HG02938 (cell line): Measurements from ENCODE around the gene CHRNA4.

ENCODE experiments used
- ATAC-seq: cut with Tn5 transposase; IDR thresholded peaks from one replicate; pipeline ENCODE4 v1.9.1; 2021; ENCODE audit warnings: mild to moderate bottlenecking, moderate library complexity; ENCODE audit not compliant: unreplicated experiment

The CHRNA4 gene

DNA sequence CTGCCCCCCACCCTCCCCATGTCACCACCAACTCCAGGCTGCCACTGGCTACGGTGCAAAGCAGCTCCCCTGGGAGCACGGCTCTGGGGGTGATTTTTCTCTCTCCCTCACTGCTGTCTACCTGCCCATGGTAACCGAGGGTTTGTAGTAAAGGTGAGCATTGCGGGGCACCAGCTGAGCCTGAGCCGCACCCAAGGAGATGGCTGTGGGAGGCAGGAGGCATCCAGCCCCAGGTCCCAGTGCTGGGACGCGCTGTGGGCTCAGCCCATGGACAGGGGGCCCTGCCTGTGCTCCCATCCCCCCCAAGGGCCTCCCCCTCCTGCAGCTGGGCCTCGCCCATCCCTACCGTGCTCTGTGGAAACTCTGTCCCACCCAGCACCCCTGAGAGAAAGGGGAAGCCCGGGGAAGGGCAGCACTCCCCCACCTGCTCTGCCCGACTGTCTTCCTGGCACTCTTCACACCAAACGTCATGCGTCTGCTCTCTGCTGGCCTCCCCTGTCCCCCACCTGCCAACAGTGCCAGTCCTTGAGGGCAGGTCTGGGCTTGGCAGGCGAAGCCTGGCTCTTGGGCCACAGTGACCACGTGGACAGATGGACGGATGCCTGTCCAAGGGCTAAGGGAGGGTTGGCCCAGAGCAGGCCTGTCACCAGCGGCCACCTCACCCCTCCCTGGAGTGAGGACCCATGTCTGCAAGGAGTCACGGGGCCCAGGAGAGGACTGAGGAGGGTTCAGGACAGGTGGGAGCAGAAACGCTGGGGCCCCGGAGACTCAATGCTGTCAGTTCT, 3.8 kb upstream of the CHRNA4 start:
- no peak for ATAC-seq

- no peak for ATAC-seq
Measured at GRCh38 chr20:63363981-63364561, 2.9 kb upstream of the CHRNA4 start.

GRCh38 chr20:63363013-63363957, 2.1 kb upstream of the CHRNA4 start:
- no peak for ATAC-seq

DNA sequence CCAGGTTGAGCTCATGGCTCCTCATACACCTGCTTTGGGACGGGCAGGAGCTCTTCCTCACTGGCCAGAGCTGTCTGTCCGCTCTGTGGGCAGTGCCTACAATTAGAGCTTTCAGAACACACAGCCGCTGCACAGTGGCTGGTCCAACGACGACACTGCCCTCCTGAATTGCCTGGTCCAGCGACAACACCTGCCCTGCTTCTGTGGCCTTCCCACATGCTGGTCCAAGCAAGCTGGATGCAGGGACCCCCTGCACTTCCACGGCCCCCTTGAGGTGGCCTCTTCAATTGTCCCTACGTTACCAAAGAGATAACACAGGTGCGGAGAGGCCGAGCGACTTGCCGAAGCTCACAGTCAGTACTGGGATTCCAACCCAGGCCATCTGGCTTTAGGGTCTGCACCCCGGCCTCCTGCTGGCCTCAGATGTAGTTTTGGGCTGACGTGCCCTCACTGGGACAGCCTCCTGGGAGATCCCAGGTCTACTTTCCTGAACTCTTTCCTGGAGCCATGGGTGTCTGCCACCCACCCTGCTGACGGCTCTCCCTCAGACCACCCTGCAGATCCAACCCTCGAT, 1.4 kb upstream of the CHRNA4 start:
- ATAC-seq = no peak

- ATAC-seq = no peak
Measured at GRCh38 chr20:63361519-63362435, 628 bp upstream of the CHRNA4 start.

GRCh38 chr20:63359937-63360849, 956 bp downstream of the CHRNA4 start:
- no peak for ATAC-seq

DNA sequence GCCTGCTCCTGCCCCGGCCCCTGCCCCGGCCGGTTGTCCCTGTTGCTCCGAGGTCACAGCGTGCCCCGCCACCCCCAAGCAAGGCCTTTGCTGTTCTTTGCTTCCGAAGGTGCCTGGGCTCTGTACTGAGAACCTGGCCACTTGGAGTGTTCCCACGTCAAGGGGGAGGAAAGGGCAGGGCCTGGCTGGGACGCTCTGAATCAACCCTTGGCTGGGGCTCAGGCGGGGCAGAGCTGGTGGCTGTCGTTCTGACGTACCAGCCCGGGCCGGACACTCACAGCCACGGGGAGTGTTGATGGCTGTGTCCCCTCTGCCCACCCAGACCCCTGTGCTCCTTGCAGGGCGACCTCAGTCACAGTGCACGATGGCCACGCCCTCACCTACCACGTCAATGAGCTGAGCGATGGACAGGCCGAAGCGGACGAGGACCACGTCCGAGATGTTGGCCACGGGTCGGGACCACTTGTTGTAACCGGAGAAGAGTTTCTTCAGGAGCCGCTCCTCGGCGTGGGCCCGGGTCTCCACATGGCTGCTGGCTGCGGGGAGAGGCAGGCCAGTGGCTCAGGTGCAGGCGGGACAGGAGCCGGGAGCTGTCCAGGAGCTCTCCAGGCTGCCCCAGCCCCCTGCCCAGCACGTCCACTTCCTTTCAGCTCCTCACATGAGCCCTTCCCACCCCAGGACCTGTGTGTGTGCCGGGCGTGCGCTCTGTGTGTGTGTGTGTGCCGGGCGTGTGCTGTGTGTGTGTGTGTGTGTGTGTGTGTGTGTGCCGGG, 1.8 kb downstream of the CHRNA4 start:
- ATAC-seq = no peak

GRCh38 chr20:63357921-63358905, 2.9 kb downstream of the CHRNA4 start:
- ATAC-seq = no peak

- ATAC-seq = no peak
Measured at GRCh38 chr20:63356931-63357879, 3.9 kb downstream of the CHRNA4 start.

DNA sequence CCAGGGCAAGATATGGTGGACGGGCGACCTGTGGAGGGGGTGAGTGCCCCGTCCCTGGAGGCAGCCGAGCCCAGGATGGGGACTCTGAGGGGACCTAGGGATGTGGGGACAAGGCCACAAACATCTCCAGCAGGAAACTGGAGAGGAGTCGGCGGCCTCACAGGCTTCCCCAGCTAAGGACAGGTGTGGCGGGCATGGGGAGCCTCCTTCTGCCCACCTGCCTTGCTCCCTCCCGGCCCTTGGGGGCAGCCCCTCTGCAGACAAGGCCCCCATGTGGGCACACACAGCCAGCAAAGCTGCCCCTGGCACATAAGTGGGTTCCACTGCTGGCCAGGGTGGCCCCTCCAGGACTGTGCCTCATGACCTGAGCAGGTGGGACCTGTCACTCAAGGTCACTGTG, 4.6 kb downstream of the CHRNA4 start:
- ATAC-seq = no peak

GRCh38 chr20:63355781-63356295, 5.3 kb downstream of the CHRNA4 start:
- no peak for ATAC-seq

GRCh38 chr20:63354636-63355350, 6.4 kb downstream of the CHRNA4 start:
- no peak for ATAC-seq

GRCh38 chr20:63352811-63353221, 8.3 kb downstream of the CHRNA4 start:
- ATAC-seq = no peak

DNA sequence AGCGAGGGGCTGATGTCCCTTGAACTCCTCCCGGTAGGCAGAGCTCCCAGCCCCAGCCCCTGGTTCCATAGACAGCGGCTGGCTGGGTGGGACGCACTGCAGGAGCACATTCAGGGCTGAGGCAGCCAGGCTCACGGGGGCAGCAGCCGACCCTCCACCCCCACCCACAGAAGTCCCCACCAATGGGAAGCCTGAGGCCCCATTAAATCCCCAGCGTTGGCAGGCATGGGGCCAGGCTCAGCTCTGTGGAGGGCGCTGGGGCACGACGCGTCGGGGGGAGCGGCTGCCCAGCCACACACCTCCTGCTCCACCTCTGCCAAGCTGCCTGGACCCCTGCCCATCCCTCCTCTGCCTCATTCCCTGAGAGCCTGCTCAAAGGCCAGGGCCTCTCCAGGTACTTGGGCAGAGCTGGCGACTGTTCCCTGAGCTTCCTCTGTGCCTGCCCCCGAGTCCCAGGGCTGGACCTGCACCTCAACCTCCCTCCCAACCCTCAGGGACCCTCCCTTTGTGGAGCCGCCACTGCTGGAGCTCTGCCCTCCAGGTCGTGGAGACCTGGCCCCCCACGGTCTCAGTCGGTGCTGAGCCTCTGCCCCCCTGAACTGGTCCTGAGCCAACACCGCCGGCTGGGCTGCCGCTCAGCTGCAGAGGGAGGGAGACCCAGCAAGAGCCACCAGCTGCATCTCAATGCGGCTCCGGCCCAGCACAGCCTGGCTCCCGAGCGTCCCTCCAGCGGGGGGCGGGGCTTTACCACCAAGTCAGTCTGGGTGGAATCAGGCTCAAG, 9.1 kb downstream of the CHRNA4 start:
- no peak for ATAC-seq
